ENCODE measurements around the gene STC2. TPM values are rescaled to one million over a fixed set of nuclear protein-coding genes. Genes with fewer than 3 reads are reported as not detected.

STC2 gene
- total and polyA plus RNA-seq, 2 of the 8 experiments (the other 6 are each of a cell fraction or from before 2014, with no cell fraction given): 26.4 to 53.1 TPM

GRCh38 chr5:173324115-173325001 is 3.9 kb downstream of the STC2 start:
- Histone ChIP-seq H3K4ac (replicated peaks; ENCODE audit: insufficient read length, low read depth, low read length) (no peak overlapping the region), H4K5ac (ENCODE audit: insufficient read length, low read depth, low read length) (no peak overlapping the region), H3K23me2 (ENCODE audit: low read depth, low read length) (peaks cover 13% of the 10 kb centered on the region), H3K4me3 (ENCODE audit: extremely low read depth in 1 of 4, insufficient read depth in 2 of 4, low read depth in 3 of 4, low read length in 4 of 4) (peak overlapping the region in 1 of 4 experiments; percentile 91; a peak in 1 of 8 replicates), H3K36me3 (ENCODE audit: control insufficient read depth in 2 of 4, insufficient read depth in 4 of 4, low read length in 3 of 4) (peaks cover 31 to 80% (median 55%) of the 10 kb centered on the region in 4 experiments), H3K9me3 (ENCODE audit: insufficient read depth in 2 of 2, low read depth in 1 of 2, low read length in 1 of 2) (no peaks in the 10 kb centered on the region), H2BK12ac (ENCODE audit: low read depth, low read length) (no peak overlapping the region), H3K56ac (replicated peaks; ENCODE audit: insufficient read length, low read depth, low read length) (no peak overlapping the region), H2BK15ac (ENCODE audit: low read length) (no peak overlapping the region), H3K23ac (ENCODE audit: insufficient read length) (no peak overlapping the region), H3K79me2 (ENCODE audit: control insufficient read depth in 1 of 2, insufficient read depth in 2 of 2, low read length in 2 of 2) (peaks cover 10 to 52% of the 10 kb centered on the region in 2 experiments), H3K4me1 (replicated peaks in 1 of 4; ENCODE audit: control insufficient read depth in 3 of 4, insufficient read depth in 4 of 4, low read length in 3 of 4) (peaks cover 0 to 18% (median 5%) of the 10 kb centered on the region in 4 experiments; a peak in 4 of 7 replicates), H3K27ac (ENCODE audit: low read depth, low read length) (no peak overlapping the region), H2BK5ac (ENCODE audit: low read depth, low read length) (no peak overlapping the region), H2AFZ (ENCODE audit: low read length) (no peak overlapping the region), H3K27me3 (replicated peaks in 1 of 4; ENCODE audit: control insufficient read depth in 3 of 4, extremely low read depth in 1 of 4, insufficient read depth in 3 of 4, low read length in 3 of 4) (no peaks in the 10 kb centered on the region; a peak in 1 of 7 replicates), H3K18ac (ENCODE audit: extremely low read depth, low read length) (no peak overlapping the region), H4K91ac (replicated peaks; ENCODE audit: insufficient read length, low read length) (no peak overlapping the region), H3K9ac (replicated peaks in 1 of 4; ENCODE audit: extremely low read depth in 1 of 4, low read depth in 3 of 4, low read length in 3 of 4) (no peak overlapping the region; a peak in 1 of 7 replicates), H3K4me2 (ENCODE audit: insufficient read depth in 1 of 2, low read depth in 2 of 2, low read length in 2 of 2) (peak overlapping the region in 1 of 2 experiments; percentile 96; a peak in 1 of 4 replicates), H3K79me1 (ENCODE audit: low read depth, low read length) (peaks cover 16% of the 10 kb centered on the region), H2AK5ac (ENCODE audit: low read depth, low read length) (no peak overlapping the region), H4K8ac (ENCODE audit: extremely low read depth, insufficient read depth, low read length) (no peak overlapping the region), H3K14ac (ENCODE audit: insufficient read length) (no peak overlapping the region), H4K20me1 (replicated peaks in 1 of 2; ENCODE audit: control insufficient read depth in 1 of 2, insufficient read depth in 2 of 2, low read length in 2 of 2) (peaks cover 23 to 26% of the 10 kb centered on the region in 2 experiments), H2BK120ac (replicated peaks; ENCODE audit: low read depth, low read length) (no peak overlapping the region), H2BK20ac (ENCODE audit: low read length) (no peak overlapping the region)
- TF ChIP-seq RNF2 (IDR thresholded peaks at IDR 0.05; ENCODE audit: borderline replicate concordance, low read depth, low read length, missing control alignments, poor library complexity, severe bottlenecking) (peak; percentile 13), POLR2A (IDR thresholded peaks at IDR 0.05; ENCODE audit: control extremely low read depth in 1 of 2, low read depth in 2 of 2, low read length in 2 of 2) (peak in 1 of 2 experiments; percentile 5; a peak in 1 of 3 replicates), SIN3A (conservative IDR thresholded peaks at IDR 0.05 in 1 of 2, IDR thresholded peaks at IDR 0.05 in 1 of 2; ENCODE audit: low read depth in 1 of 2, low read length in 2 of 2) (no peak), ATF3 (IDR thresholded peaks at IDR 0.05; ENCODE audit: insufficient read depth, low read depth, low read length) (no peak), POLR2AphosphoS5 (IDR thresholded peaks at IDR 0.05; ENCODE audit: low read depth, low read length) (peak; percentile 60; the same call in 1 of the 2 replicates)
- FAIRE-seq (no peak), DNase-seq (ENCODE audit: low read depth in 1 of 2, low spot score in 2 of 2) (no peak)
- ChIA-PET POLR2A (ENCODE audit: partially characterized antibody) (interaction anchor here (1.0 to 9.3 kb wide), 5 partner anchors 9 to 44 kb away, joined by 3 to 491 read pairs (median 148); no protein-coding TSS in a partner anchor), CTCF (ENCODE audit: partially characterized antibody) (interaction anchor here (0.6 kb wide), 1 partner anchor 1528 kb away, joined by 3 read pairs; no protein-coding TSS in a partner anchor)
- 85% methylated on average over 29 of the region's 29 CpGs; no CpG with 5 or more reads in 1 of the 2 experiments for WGBS, 2 experiments (ENCODE audit: extremely low coverage in 1 of 2, insufficient coverage in 1 of 2, insufficient read length in 1 of 2, insufficient replicate concordance in 2 of 2, low coverage in 1 of 2, low lambda C conversion rate in 2 of 2, missing lambda C conversion rate in 1 of 2)
